NT2/D1 (cell line): ENCODE results near the gene LPIN1.

Experiments used
- DNase-seq: peaks from one replicate; pipeline ENCODE4 v3.0.0-alpha.2; 2011; ENCODE audit warnings: low read depth, low spot score
- H3K27me3 ChIP-seq: 2 replicates; pipeline ENCODE4 v1.6.0; 2011; ENCODE audit warnings: mild to moderate bottlenecking; ENCODE audit not compliant: insufficient read length, insufficient read depth
- H3K36me3 ChIP-seq: 2 replicates; pipeline ENCODE4 v1.6.1; 2011; ENCODE audit warnings: mild to moderate bottlenecking, low read length, mixed read lengths; ENCODE audit not compliant: insufficient read depth, insufficient read length
- H3K4me1 ChIP-seq: 2 replicates; pipeline ENCODE4 v1.5.1; 2011; ENCODE audit not compliant: insufficient read depth, insufficient read length
- H3K4me3 ChIP-seq: 2 replicates; pipeline ENCODE4 v1.5.1; 2011; ENCODE audit warnings: low read depth; ENCODE audit not compliant: insufficient read length
- H3K9ac ChIP-seq: 2 replicates; pipeline ENCODE4 v1.6.0; 2011; ENCODE audit warnings: low read depth; ENCODE audit not compliant: insufficient read length
- H3K9me3 ChIP-seq: 2 replicates; pipeline ENCODE4 v1.5.1; 2011; ENCODE audit warnings: mild to moderate bottlenecking, low read length; ENCODE audit not compliant: insufficient read depth
- SUZ12 ChIP-seq: IDR thresholded peaks from 2 replicates; pipeline ENCODE4 v1.6.1; 2011; ENCODE audit not compliant: insufficient read length, insufficient read depth; ENCODE audit errors: extremely low read depth
- YY1 ChIP-seq: IDR thresholded peaks from 2 replicates; pipeline ENCODE4 v1.6.1; 2011; ENCODE audit not compliant: insufficient read length, insufficient read depth
- ZNF274 ChIP-seq: IDR thresholded peaks from 2 replicates; pipeline ENCODE4 v1.6.1; 2011; ENCODE audit warnings: mild to moderate bottlenecking, low read depth, low read length

Gene LPIN1

GRCh38 chr2:11870064-11870463 lies 123.6 kb downstream of the LPIN1 start:
- Histone ChIP-seq H3K27me3 (no peaks in the 10 kb centered on the region), H3K4me3 (no peak overlapping the region), H3K36me3 (no peaks in the 10 kb centered on the region), H3K9me3 (peaks cover 22% of the 10 kb centered on the region; the same call in 1 of the 2 replicates), H3K4me1 (no peaks in the 10 kb centered on the region), H3K9ac (no peak overlapping the region)
- TF ChIP-seq SUZ12 (no peak), YY1 (no peak), ZNF274 (no peak)
- DNase-seq = no peak

- peaks cover 22% of the 10 kb centered on the region; the same call in 1 of the 2 replicates for H3K9me3 ChIP-seq
- no peak for DNase-seq
- TF ChIP-seq SUZ12 = no peak
- TF ChIP-seq ZNF274 = no peak
- no peak for TF ChIP-seq YY1
- no peaks in the 10 kb centered on the region for H3K4me1 ChIP-seq
- no peak overlapping the region for H3K9ac ChIP-seq
- no peaks in the 10 kb centered on the region for H3K36me3 ChIP-seq
- H3K4me3 ChIP-seq = no peak overlapping the region
- H3K27me3 ChIP-seq = no peaks in the 10 kb centered on the region
Observed at GRCh38 chr2:11870584-11870983, 124.2 kb downstream of the LPIN1 start.

GRCh38 chr2:11871421-11871820 lies 125.0 kb downstream of the LPIN1 start:
- no peak for TF ChIP-seq SUZ12
- no peak for TF ChIP-seq YY1
- TF ChIP-seq ZNF274 = no peak
- Histone ChIP-seq H3K9me3 (peaks cover 22% of the 10 kb centered on the region; the same call in 1 of the 2 replicates), H3K27me3 (no peaks in the 10 kb centered on the region), H3K36me3 (no peaks in the 10 kb centered on the region), H3K9ac (no peak overlapping the region), H3K4me3 (no peak overlapping the region), H3K4me1 (no peaks in the 10 kb centered on the region)
- DNase-seq = no peak

- H3K4me1 ChIP-seq = no peaks in the 10 kb centered on the region
- no peak for DNase-seq
- H3K9me3 ChIP-seq = peaks cover 13% of the 10 kb centered on the region; the same call in 1 of the 2 replicates
- no peak overlapping the region for H3K9ac ChIP-seq
- no peak overlapping the region for H3K4me3 ChIP-seq
- TF ChIP-seq SUZ12 = no peak
- TF ChIP-seq ZNF274 = no peak
- TF ChIP-seq YY1 = no peak
- no peaks in the 10 kb centered on the region for H3K27me3 ChIP-seq
- no peaks in the 10 kb centered on the region for H3K36me3 ChIP-seq
Observed at GRCh38 chr2:11872247-11872947, 126.0 kb downstream of the LPIN1 start.

GRCh38 chr2:11872948-11873269 lies 126.5 kb downstream of the LPIN1 start:
- Histone ChIP-seq H3K9ac (no peak overlapping the region), H3K36me3 (no peaks in the 10 kb centered on the region), H3K4me1 (no peaks in the 10 kb centered on the region), H3K4me3 (no peak overlapping the region), H3K9me3 (peaks cover 8% of the 10 kb centered on the region; the same call in 1 of the 2 replicates), H3K27me3 (no peaks in the 10 kb centered on the region)
- TF ChIP-seq SUZ12 (no peak), ZNF274 (no peak), YY1 (no peak)
- DNase-seq = no peak

- Histone ChIP-seq H3K36me3 (no peaks in the 10 kb centered on the region), H3K4me1 (no peaks in the 10 kb centered on the region), H3K9me3 (0 out of 2 replicates have a peak, but pooled peaks cover 1% of the 10 kb centered on the region), H3K27me3 (no peaks in the 10 kb centered on the region), H3K9ac (no peak overlapping the region), H3K4me3 (no peak overlapping the region)
- no peak for DNase-seq
- TF ChIP-seq SUZ12 (no peak), YY1 (no peak), ZNF274 (no peak)
Observed at GRCh38 chr2:11873356-11874154, 127.1 kb downstream of the LPIN1 start.

GRCh38 chr2:11874861-11875260 lies 128.4 kb downstream of the LPIN1 start:
- Histone ChIP-seq H3K9ac (no peak overlapping the region), H3K4me1 (no peaks in the 10 kb centered on the region), H3K4me3 (no peak overlapping the region), H3K36me3 (no peaks in the 10 kb centered on the region), H3K27me3 (no peaks in the 10 kb centered on the region), H3K9me3 (no peaks in the 10 kb centered on the region)
- no peak for DNase-seq
- TF ChIP-seq SUZ12 (no peak), ZNF274 (no peak), YY1 (no peak)
